ENCODE data around the gene ADAMTSL2.

ADAMTSL2 gene

GRCh38 chr9:133571896-133572595 lies 37.5 kb downstream of the ADAMTSL2 start:
- DNase-seq (ENCODE audit: low spot score) = no peak
- no peak for TF ChIP-seq CTCF (IDR thresholded peaks at IDR 0.05; ENCODE audit: extremely low read depth, insufficient read depth, missing control alignments)
- in situ Hi-C loops (cut with MboI; ENCODE audit: low pct_unique_long_range_greater_than_20kb, low sequenced_read_pairs, unreplicated experiment) = no loop called here

- in situ Hi-C loops (cut with MboI; ENCODE audit: low pct_unique_long_range_greater_than_20kb, low sequenced_read_pairs, unreplicated experiment) = no loop called here
- no peak for DNase-seq (ENCODE audit: low spot score)
- TF ChIP-seq CTCF (IDR thresholded peaks at IDR 0.05; ENCODE audit: extremely low read depth, insufficient read depth, missing control alignments) = no peak
Observed at GRCh38 chr9:133572821-133573361, 38.4 kb downstream of the ADAMTSL2 start.

- TF ChIP-seq CTCF (IDR thresholded peaks at IDR 0.05; ENCODE audit: extremely low read depth, insufficient read depth, missing control alignments) = no peak
- in situ Hi-C loops (cut with MboI; ENCODE audit: low pct_unique_long_range_greater_than_20kb, low sequenced_read_pairs, unreplicated experiment) = no loop called here
- no peak for DNase-seq (ENCODE audit: low spot score)
Observed at GRCh38 chr9:133573791-133574515, 39.4 kb downstream of the ADAMTSL2 start.

- TF ChIP-seq CTCF (IDR thresholded peaks at IDR 0.05; ENCODE audit: extremely low read depth, insufficient read depth, missing control alignments) = no peak
- DNase-seq (ENCODE audit: low spot score) = no peak
- in situ Hi-C loops (cut with MboI; ENCODE audit: low pct_unique_long_range_greater_than_20kb, low sequenced_read_pairs, unreplicated experiment) = no loop called here
Observed at GRCh38 chr9:133574771-133575170, 40.3 kb downstream of the ADAMTSL2 start.

GRCh38 chr9:133575186-133576030 lies 40.9 kb downstream of the ADAMTSL2 start:
- no peak for TF ChIP-seq CTCF (IDR thresholded peaks at IDR 0.05; ENCODE audit: extremely low read depth, insufficient read depth, missing control alignments)
- no peak for DNase-seq (ENCODE audit: low spot score)
- in situ Hi-C loops (cut with MboI; ENCODE audit: low pct_unique_long_range_greater_than_20kb, low sequenced_read_pairs, unreplicated experiment) = no loop called here
